CD4-positive, alpha-beta memory T cell (primary cell): ENCODE data around the gene ZNF341. TPM values are rescaled to one million over a fixed set of nuclear protein-coding genes. Genes with fewer than 3 reads are reported as not detected.

Experiments
- CTCF ChIA-PET: fragments of 350-600 bp; sonication (Branson Sonifier 250); formaldehyde crosslinking; loops from one replicate; lab custom pipeline; 2021; ENCODE audit warnings: inconsistent platforms; ENCODE audit not compliant: partially characterized antibody; lab: Charles Lee
- POLR2A ChIA-PET: fragments of 350-600 bp; sonication (Branson Sonifier 250); formaldehyde crosslinking; loops from one replicate; lab custom pipeline; 2021; ENCODE audit not compliant: partially characterized antibody; lab: Charles Lee
- DNase-seq, 5 donors: peaks; one replicate each; pipeline versions ENCODE4 v3.0.0 to v3.0.0-alpha.2; 2020 to 2022; ENCODE audit warnings: mixed read lengths in 1 of 5
- H3K27ac ChIP-seq: one replicate; pipeline ENCODE4 v1.7.0; 2013; ENCODE audit warnings: low read depth, low read length
- H3K27me3 ChIP-seq: 2 replicates; pipeline ENCODE4 v1.7.0; 2013; ENCODE audit warnings: mild to moderate bottlenecking, low read length, moderate library complexity; ENCODE audit not compliant: insufficient read depth
- H3K36me3 ChIP-seq: 2 replicates; pipeline ENCODE4 v1.7.0; 2013; ENCODE audit warnings: mild to moderate bottlenecking, low read length, moderate library complexity; ENCODE audit not compliant: insufficient read depth
- H3K4me1 ChIP-seq: 2 replicates; pipeline ENCODE4 v1.7.0; 2013; ENCODE audit warnings: mild to moderate bottlenecking, low read length, moderate library complexity; ENCODE audit not compliant: insufficient read depth
- H3K4me3 ChIP-seq, 2 donors: one replicate each; pipeline ENCODE4 v1.7.0; 2013; ENCODE audit warnings: low read length in 2 of 2, mild to moderate bottlenecking in 1 of 2
- H3K9me3 ChIP-seq, 2 donors: one replicate each; pipeline ENCODE4 v1.7.0; 2013; ENCODE audit warnings: low read length in 2 of 2, control low read depth in 1 of 2; ENCODE audit not compliant: control insufficient read depth in 1 of 2
- H3K27ac Mint-ChIP-seq, 7 donors: one replicate each; pipeline ENCODE4 v1.8.0; 2020 to 2021; ENCODE audit warnings: mixed read lengths in 7 of 7, mild to moderate bottlenecking in 6 of 7, inconsistent platforms in 3 of 7, moderate library complexity in 3 of 7
- H3K27me3 Mint-ChIP-seq, 2 donors: one replicate each; pipeline ENCODE4 v1.8.0; 2020 to 2021; ENCODE audit warnings: mixed read lengths in 2 of 2
- H3K36me3 Mint-ChIP-seq, 2 donors: one replicate each; pipeline ENCODE4 v1.8.0; 2020 to 2021; ENCODE audit warnings: mixed read lengths in 2 of 2, inconsistent platforms in 1 of 2, mild to moderate bottlenecking in 1 of 2
- H3K4me1 Mint-ChIP-seq, 4 donors: one replicate each; pipeline ENCODE4 v1.8.0; 2020 to 2021; ENCODE audit warnings: mixed read lengths in 4 of 4, mild to moderate bottlenecking in 1 of 4
- H3K4me3 Mint-ChIP-seq, 8 donors: one replicate each; pipeline ENCODE4 v1.8.0; 2020 to 2021; ENCODE audit warnings: mixed read lengths in 8 of 8, mild to moderate bottlenecking in 7 of 8, moderate library complexity in 6 of 8, inconsistent platforms in 3 of 8
- H3K9me3 Mint-ChIP-seq, 8 donors: one replicate each; pipeline ENCODE4 v1.8.0; 2020 to 2021; ENCODE audit warnings: mixed read lengths in 8 of 8, mild to moderate bottlenecking in 5 of 8, inconsistent platforms in 3 of 8, moderate library complexity in 1 of 8
- intact Hi-C: fragments of 100-400 bp; cut with micrococcal nuclease; formaldehyde crosslinking; loops from one replicate; pipeline ENCODE4 v1.15.1; 2023
- polyA plus RNA-seq, 2 donors: library from polyadenylated mRNA; unstranded; fragments of 300-500 nt; fragmentation: Illumina TruSeq; gene quantifications; one replicate each; pipeline ENCODE4 v1.2.3, GENCODE V29; 2021
- total RNA-seq, 2 experiments: library from RNA; stranded (reverse); gene quantifications; one replicate each; pipeline ENCODE4 v1.2.3, GENCODE V29; 2021

Gene ZNF341
- total and polyA plus RNA-seq, 4 experiments from 2014 or later = 1.5 to 5.0 (median 3.6) TPM

- intact Hi-C loops = no loop called here
- H3K4me1 Mint-ChIP-seq = peaks cover 4 to 15% (median 9%) of the 10 kb centered on the region in 4 donors
- Histone ChIP-seq H3K27me3 (no peaks in the 10 kb centered on the region), H3K4me3 (no peak overlapping the region), H3K9me3 (no peaks in the 10 kb centered on the region), H3K27ac (no peak overlapping the region), H3K4me1 (peaks cover 10% of the 10 kb centered on the region), H3K36me3 (no peaks in the 10 kb centered on the region)
- peaks cover 0 to 7% of the 10 kb centered on the region in 2 donors for H3K36me3 Mint-ChIP-seq
- peak overlapping the region in 1 of 7 donors; percentile 71 for H3K27ac Mint-ChIP-seq
- ChIA-PET POLR2A (interaction anchor here (0.6 kb wide), 1 partner anchor 284 kb away, joined by 3 read pairs; no protein-coding TSS in a partner anchor), CTCF (no interaction called here)
- H3K9me3 Mint-ChIP-seq = no peaks in the 10 kb centered on the region
- no peak overlapping the region for H3K4me3 Mint-ChIP-seq
- no peaks in the 10 kb centered on the region for H3K27me3 Mint-ChIP-seq
- DNase-seq = no peak
Measured at GRCh38 chr20:33728463-33728862, 3.3 kb upstream of the ZNF341 start.

- H3K4me3 Mint-ChIP-seq = no peak overlapping the region
- ChIA-PET CTCF (no interaction called here), POLR2A (interaction anchor here (0.6 kb wide), 1 partner anchor 183 kb away, joined by 3 read pairs; no protein-coding TSS in a partner anchor)
- peaks cover 10 to 21% (median 16%) of the 10 kb centered on the region in 4 donors for H3K4me1 Mint-ChIP-seq
- no peak for DNase-seq
- H3K36me3 ChIP-seq = no peaks in the 10 kb centered on the region
- H3K4me1 ChIP-seq = peaks cover 17% of the 10 kb centered on the region
- H3K27me3 ChIP-seq = no peaks in the 10 kb centered on the region
- H3K4me3 ChIP-seq = no peak overlapping the region
- H3K27ac ChIP-seq = no peak overlapping the region
- H3K9me3 Mint-ChIP-seq = peaks cover 0 to 2% (median 0%) of the 10 kb centered on the region in 8 donors
- H3K9me3 ChIP-seq = no peaks in the 10 kb centered on the region
- H3K36me3 Mint-ChIP-seq = peaks cover 0 to 7% of the 10 kb centered on the region in 2 donors
- no peaks in the 10 kb centered on the region for H3K27me3 Mint-ChIP-seq
- peak overlapping the region in 3 of 7 donors; percentile 22 to 68 (median 36) for H3K27ac Mint-ChIP-seq
- intact Hi-C loops = no loop called here
Measured at GRCh38 chr20:33729101-33729500, 2.7 kb upstream of the ZNF341 start.

- H3K27me3 Mint-ChIP-seq = no peaks in the 10 kb centered on the region
- H3K27ac Mint-ChIP-seq = peak overlapping the region; percentile 92 to 98 (median 96)
- H3K4me1 Mint-ChIP-seq = peaks cover 10 to 25% (median 19%) of the 10 kb centered on the region in 4 donors
- Histone ChIP-seq H3K4me1 (peaks cover 21% of the 10 kb centered on the region), H3K36me3 (no peaks in the 10 kb centered on the region), H3K27ac (peak overlapping the region; percentile 64), H3K9me3 (no peaks in the 10 kb centered on the region), H3K4me3 (peak overlapping the region in 1 of 2 donors; percentile 64), H3K27me3 (no peaks in the 10 kb centered on the region)
- ChIA-PET POLR2A (interaction anchor here (1.1 to 3.6 kb wide), 14 partner anchors 8 to 381 kb away, joined by 3 to 55 read pairs (median 8); partner anchors contain the start of genes ACTL10, CBFA2T2, CHMP4B and EIF2S2), CTCF (interaction anchor here (2.3 kb wide), 1 partner anchor 11 kb away, joined by 9 read pairs; the partner anchor contains the start of gene PXMP4)
- intact Hi-C loops = loop anchor here (1.0 to 5.0 kb wide), 3 partner anchors 64 to 289 kb away; partner anchors contain the start of genes ACTL10 and SNTA1
- H3K9me3 Mint-ChIP-seq = peaks cover 0 to 4% (median under 1%) of the 10 kb centered on the region in 8 donors
- DNase-seq = peak in 1 of 5 donors; percentile 1
- peak overlapping the region; percentile 85 to 92 (median 88) for H3K4me3 Mint-ChIP-seq
- peaks cover 2 to 8% of the 10 kb centered on the region in 2 donors for H3K36me3 Mint-ChIP-seq
Measured at GRCh38 chr20:33730946-33731692, 677 bp upstream of the ZNF341 start.

GRCh38 chr20:33732166-33732970, 572 bp downstream of the ZNF341 start:
- ChIA-PET POLR2A (interaction anchor here (0.5 to 3.6 kb wide), 32 partner anchors 8 to 783 kb away, joined by 3 to 55 read pairs (median 5); partner anchors contain the start of genes ACTL10, CBFA2T2, CHMP4B and DYNLRB1), CTCF (interaction anchor here (0.6 to 2.3 kb wide), 9 partner anchors 9 to 288 kb away, joined by 3 to 9 read pairs (median 3); partner anchors contain the start of genes ACTL10, CBFA2T2 and PXMP4)
- H3K27me3 ChIP-seq = no peaks in the 10 kb centered on the region

GRCh38 chr20:33733654-33734576, 2.1 kb downstream of the ZNF341 start:
- Histone ChIP-seq H3K27me3 (no peaks in the 10 kb centered on the region), H3K4me3 (no peak overlapping the region), H3K36me3 (no peaks in the 10 kb centered on the region), H3K27ac (no peak overlapping the region), H3K4me1 (peaks cover 21% of the 10 kb centered on the region), H3K9me3 (peaks cover 0 to 6% of the 10 kb centered on the region in 2 donors)
- peaks cover 13 to 15% of the 10 kb centered on the region in 2 donors for H3K36me3 Mint-ChIP-seq
- peaks cover 10 to 28% (median 19%) of the 10 kb centered on the region in 4 donors for H3K4me1 Mint-ChIP-seq
- H3K27me3 Mint-ChIP-seq = no peaks in the 10 kb centered on the region
- CTCF ChIA-PET = interaction anchor here (0.9 to 1.3 kb wide), 3 partner anchors 63 to 276 kb away, joined by 3 to 4 read pairs (median 4); no protein-coding TSS in a partner anchor
- intact Hi-C loops = loop anchor here (5.0 kb wide), 1 partner anchor 292 kb away; the partner anchor contains the start of gene SNTA1
- DNase-seq = no peak
- peaks cover 0 to 17% (median 10%) of the 10 kb centered on the region in 8 donors for H3K9me3 Mint-ChIP-seq
- peak overlapping the region; percentile 29 to 96 (median 60) for H3K27ac Mint-ChIP-seq
- peak overlapping the region; percentile 26 to 92 (median 52) for H3K4me3 Mint-ChIP-seq
- POLR2A ChIA-PET = interaction anchor here (2.6 to 2.7 kb wide), 3 partner anchors 78 to 260 kb away, joined by 17 to 23 read pairs (median 22); partner anchors contain the start of genes CBFA2T2, CHMP4B and RALY

More at GRCh38 chr20:33732166-33732970, 572 bp downstream of the ZNF341 start:
- Mint-ChIP-seq H3K4me3 (peak overlapping the region; percentile 89 to 94 (median 93)), H3K27ac (peak overlapping the region; percentile 85 to 97 (median 91)), H3K4me1 (peaks cover 10 to 25% (median 19%) of the 10 kb centered on the region in 4 donors), H3K36me3 (peaks cover 9 to 13% of the 10 kb centered on the region in 2 donors), H3K9me3 (peaks cover 0 to 12% (median 8%) of the 10 kb centered on the region in 8 donors), H3K27me3 (no peaks in the 10 kb centered on the region)
- intact Hi-C loops = loop anchor here (1.0 to 5.0 kb wide), 8 partner anchors 12 to 380 kb away; partner anchors contain the start of genes CDK5RAP1, CHMP4B, E2F1 and EIF2S2
- H3K36me3 ChIP-seq = no peaks in the 10 kb centered on the region
- peaks cover 0 to 6% of the 10 kb centered on the region in 2 donors for H3K9me3 ChIP-seq
- H3K4me3 ChIP-seq = peak overlapping the region; percentile 61 to 69
- peak overlapping the region; percentile 62 for H3K27ac ChIP-seq
- DNase-seq = peak in 3 of 5 donors; percentile 84 to 93 (median 89)
- peaks cover 21% of the 10 kb centered on the region for H3K4me1 ChIP-seq

GRCh38 chr20:33736962-33737361, 5.2 kb downstream of the ZNF341 start:
- H3K9me3 Mint-ChIP-seq = peaks cover 0 to 17% (median 10%) of the 10 kb centered on the region in 8 donors
- H3K9me3 ChIP-seq = peaks cover 0 to 6% of the 10 kb centered on the region in 2 donors
- no peaks in the 10 kb centered on the region for H3K36me3 ChIP-seq
- H3K4me1 ChIP-seq = peaks cover 14% of the 10 kb centered on the region
- no peaks in the 10 kb centered on the region for H3K27me3 Mint-ChIP-seq
- peak overlapping the region in 1 of 8 donors; percentile 41 for H3K4me3 Mint-ChIP-seq
- CTCF ChIA-PET = no interaction called here
- H3K4me1 Mint-ChIP-seq = peaks cover 11 to 25% (median 16%) of the 10 kb centered on the region in 4 donors
- H3K27ac Mint-ChIP-seq = peak overlapping the region in 1 of 7 donors; percentile 43
- H3K4me3 ChIP-seq = no peak overlapping the region
- H3K36me3 Mint-ChIP-seq = peaks cover 12 to 20% of the 10 kb centered on the region in 2 donors
- DNase-seq = no peak
- POLR2A ChIA-PET = no interaction called here
- H3K27ac ChIP-seq = no peak overlapping the region
- no peaks in the 10 kb centered on the region for H3K27me3 ChIP-seq
- intact Hi-C loops = no loop called here
